AG10803 (cell line): ENCODE results near the gene SHISAL2B.
A peak's percentile ranks its signal among the peaks of the same experiment; 100 is the strongest.

Source experiments
- DNase-seq: peaks from one replicate; pipeline ENCODE4 v3.0.0; 2010; ENCODE audit warnings: low read depth
- H3K4me3 ChIP-seq: 2 replicates; pipeline ENCODE4 v1.5.1; 2011; ENCODE audit warnings: mild to moderate bottlenecking, low read length, control low read depth
- CTCF ChIP-seq: conservative IDR thresholded peaks from 2 replicates; pipeline ENCODE4 v1.5.1; 2011; ENCODE audit warnings: mild to moderate bottlenecking, low read length, control low read depth, inconsistent platforms

The SHISAL2B gene

GRCh38 chr5:64690417-64691151, at the start of gene SHISAL2B:
SHISAL2B (plus strand) TSS chr5:64690503; CDS start chr5:64690624, 121 bp downstream.
- peak; percentile 10 for DNase-seq
- peak within 1 kb of the TSS; percentile 24 for H3K4me3 ChIP-seq
- TF ChIP-seq CTCF = no peak

GRCh38 chr5:64644831-64645230, 45.5 kb upstream of the SHISAL2B start:
- no peak for TF ChIP-seq CTCF

GRCh38 chr5:64646169-64646568, 44.1 kb upstream of the SHISAL2B start:
- no peak for TF ChIP-seq CTCF
- DNase-seq = no peak
- H3K4me3 ChIP-seq = no peak overlapping the region

More at GRCh38 chr5:64644831-64645230, 45.5 kb upstream of the SHISAL2B start:
- H3K4me3 ChIP-seq = no peak overlapping the region
- DNase-seq = no peak

GRCh38 chr5:64649512-64649911, 40.8 kb upstream of the SHISAL2B start:
- TF ChIP-seq CTCF = no peak
- no peak for DNase-seq
- no peak overlapping the region for H3K4me3 ChIP-seq

- TF ChIP-seq CTCF = no peak
- no peak for DNase-seq
- H3K4me3 ChIP-seq = no peak overlapping the region
These were observed 36.3 kb upstream of the SHISAL2B start for GRCh38 chr5:64653766-64654560.

GRCh38 chr5:64654561-64654938, 35.8 kb upstream of the SHISAL2B start:
- no peak for DNase-seq

More at GRCh38 chr5:64654561-64654938, 35.8 kb upstream of the SHISAL2B start:
- H3K4me3 ChIP-seq = no peak overlapping the region
- no peak for TF ChIP-seq CTCF
